Spleen (tissue), 11 donors: Measurements from ENCODE around the gene TMEM53. TPM values are rescaled to one million over a fixed set of nuclear protein-coding genes. Genes with fewer than 3 reads are reported as not detected.

Experiments used
- DNase-seq: peaks from one replicate; pipeline ENCODE4 v3.0.0-alpha.2; 2020
- H3K27ac ChIP-seq, 8 donors: fragments of 200-600 bp; sonication (generic) in 7 of 8; 1 replicate in 4 of 8; 2 replicates in 4 of 8; pipeline versions ENCODE4 v1.5.0 to v1.8.0; 2016 to 2021; ENCODE audit warnings: inconsistent platforms in 4 of 8, mild to moderate bottlenecking in 4 of 8, moderate library complexity in 1 of 8
- H3K27me3 ChIP-seq, 7 donors: fragments of 200-600 bp; sonication (generic) in 6 of 7; replicated peaks in 1 of 7; 1 replicate in 4 of 7; 2 replicates in 3 of 7; pipeline versions ENCODE4 v1.5.0 to v1.8.0; 2016 to 2021; ENCODE audit warnings: inconsistent platforms in 3 of 7, mild to moderate bottlenecking in 1 of 7
- H3K36me3 ChIP-seq, 6 donors: fragments of 200-600 bp; sonication (generic) in 5 of 6; 1 replicate in 4 of 6; 2 replicates in 2 of 6; pipeline versions ENCODE4 v1.5.0 to v1.8.0; 2016 to 2021; ENCODE audit warnings: inconsistent platforms in 2 of 6
- H3K4me1 ChIP-seq, 6 donors: fragments of 200-600 bp; sonication (generic) in 5 of 6; 1 replicate in 3 of 6; 2 replicates in 3 of 6; pipeline versions ENCODE4 v1.5.0 to v1.8.0; 2016 to 2021; ENCODE audit warnings: inconsistent platforms in 3 of 6
- H3K4me3 ChIP-seq, 8 donors: fragments of 200-600 bp; sonication (generic) in 7 of 8; 1 replicate in 4 of 8; 2 replicates in 4 of 8; pipeline versions ENCODE4 v1.5.0 to v1.8.0; 2016 to 2021; ENCODE audit warnings: inconsistent platforms in 4 of 8, mild to moderate bottlenecking in 4 of 8, moderate library complexity in 2 of 8
- H3K9me3 ChIP-seq, 8 donors: fragments of 200-600 bp; sonication (generic) in 7 of 8; 1 replicate in 4 of 8; 2 replicates in 4 of 8; pipeline versions ENCODE4 v1.5.0 to v1.8.0; 2016 to 2021; ENCODE audit warnings: inconsistent platforms in 4 of 8
- POLR2A ChIP-seq, 3 donors: fragments of 450-650 bp; IDR thresholded peaks; one replicate each; pipeline ENCODE4 v1.5.1; 2017; ENCODE audit warnings: antibody characterized with exemption in 3 of 3, mild to moderate bottlenecking in 1 of 3
- POLR2AphosphoS5 ChIP-seq, 3 donors: sonication (generic); formaldehyde crosslinking; IDR thresholded peaks; one replicate each; pipeline ENCODE4 v1.5.1; 2017; ENCODE audit warnings: antibody characterized with exemption in 3 of 3
- WGBS, 5 donors: extraction: QIAGEN DNeasy Blood & Tissue Kit in 3 of 5; methylation state at CpG; one replicate each; pipeline versions ENCODE4 v1.1.5 to v1.1.7; 2013 to 2018; 5-methylcytosine and 5-hydroxymethylcytosine counted together
- intact Hi-C: fragments of 100-400 bp; cut with DNase I; formaldehyde crosslinking; loops from one replicate; pipeline ENCODE4 v1.15.0; 2023; ENCODE audit warnings: low total_unique reads
- polyA plus RNA-seq, 3 donors: library from polyadenylated mRNA; stranded (reverse); fragments of 200-250 nt; gene quantifications; one replicate each; pipeline ENCODE4 v1.2.1, GENCODE V29; 2013
- total RNA-seq, 7 donors: library from RNA; depleted of rRNA in 3 of 7; stranded (reverse); fragments of >200 nt in 3 of 7; fragmentation: NEBNext Ultra II Directional in 4 of 7; extraction: Animal tissue kit (Norgen Biotek cat#: 25700) in 4 of 7; gene quantifications; one replicate each; pipeline versions ENCODE4 v1.1.0 to v1.2.1, GENCODE V29; 2016 to 2021
- TF ChIP-seq, protein P1 (sequence below), 11 experiments: fragments of 200-600 bp in 7 of 11; fragments of 450-650 bp in 4 of 11; sonication (generic) in 4 of 11; IDR thresholded peaks in 8 of 11; conservative IDR thresholded peaks in 3 of 11; 1 replicate in 7 of 11; 2 replicates in 4 of 11; pipeline versions ENCODE4 v1.4.0 to v1.8.0; 2016 to 2021; ENCODE audit warnings: antibody characterized with exemption in 11 of 11, inconsistent platforms in 4 of 11, mild to moderate bottlenecking in 1 of 11
- donor health status: healthy with polysubstance abuse.
- donor health status: DM: no; HTN: no; CAD: no; lungs with moderate emphysema.
- donor health status: DM: no; HTN: no; CAD: no.
- donor health status: Bipolar disorder and iron deficiency.
- donor health status: healthy.
- donor health status: DM: no; HTN: no; CAD: no.
- donor health status: DM: yes; HTN: yes; CAD: no.

Gene TMEM53
- total and polyA plus RNA-seq, 10 donors = 4.3 to 7.5 (median 5.4) TPM

DNA sequence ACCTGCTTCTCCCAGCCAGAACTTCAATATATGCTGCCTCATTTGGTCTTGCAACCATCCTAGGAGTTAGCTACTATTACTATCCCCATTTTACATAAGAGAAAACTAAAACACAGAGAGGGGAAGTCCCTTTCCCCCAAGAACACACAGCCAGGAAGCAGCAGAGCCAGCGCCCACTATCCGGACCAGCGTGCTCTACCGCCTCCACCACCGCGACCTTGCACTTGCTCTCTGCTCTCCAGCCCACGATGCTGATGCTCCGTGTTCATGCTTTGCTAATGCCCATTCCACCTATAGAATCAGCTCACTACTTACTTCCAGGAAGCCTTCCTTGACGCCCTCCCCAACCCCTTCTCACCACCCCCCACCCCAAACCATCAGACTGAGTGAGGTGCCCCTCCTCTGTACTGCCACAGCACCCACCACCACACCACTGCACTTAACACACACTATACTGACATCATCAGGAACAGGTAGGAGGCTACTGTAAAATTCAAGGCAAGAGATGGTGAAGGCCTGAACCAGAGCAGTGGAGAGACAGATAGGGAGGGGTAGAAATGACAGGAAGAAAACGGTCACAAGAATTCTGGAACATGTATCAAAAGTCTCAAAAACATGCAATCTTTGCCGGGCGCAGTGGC lies 9.4 kb downstream of the TMEM53 start:
- no peak overlapping the region for H3K27ac ChIP-seq
- TF ChIP-seq, protein P1, sequence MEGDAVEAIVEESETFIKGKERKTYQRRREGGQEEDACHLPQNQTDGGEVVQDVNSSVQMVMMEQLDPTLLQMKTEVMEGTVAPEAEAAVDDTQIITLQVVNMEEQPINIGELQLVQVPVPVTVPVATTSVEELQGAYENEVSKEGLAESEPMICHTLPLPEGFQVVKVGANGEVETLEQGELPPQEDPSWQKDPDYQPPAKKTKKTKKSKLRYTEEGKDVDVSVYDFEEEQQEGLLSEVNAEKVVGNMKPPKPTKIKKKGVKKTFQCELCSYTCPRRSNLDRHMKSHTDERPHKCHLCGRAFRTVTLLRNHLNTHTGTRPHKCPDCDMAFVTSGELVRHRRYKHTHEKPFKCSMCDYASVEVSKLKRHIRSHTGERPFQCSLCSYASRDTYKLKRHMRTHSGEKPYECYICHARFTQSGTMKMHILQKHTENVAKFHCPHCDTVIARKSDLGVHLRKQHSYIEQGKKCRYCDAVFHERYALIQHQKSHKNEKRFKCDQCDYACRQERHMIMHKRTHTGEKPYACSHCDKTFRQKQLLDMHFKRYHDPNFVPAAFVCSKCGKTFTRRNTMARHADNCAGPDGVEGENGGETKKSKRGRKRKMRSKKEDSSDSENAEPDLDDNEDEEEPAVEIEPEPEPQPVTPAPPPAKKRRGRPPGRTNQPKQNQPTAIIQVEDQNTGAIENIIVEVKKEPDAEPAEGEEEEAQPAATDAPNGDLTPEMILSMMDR (IDR thresholded peaks at IDR 0.05 in 8 of 11, conservative IDR thresholded peaks at IDR 0.05 in 3 of 11) = no peak
- TF ChIP-seq POLR2AphosphoS5 (IDR thresholded peaks at IDR 0.05) (no peak), POLR2A (IDR thresholded peaks at IDR 0.05) (no peak)
- peak overlapping the region in 1 of 8 donors; percentile 19 for H3K4me3 ChIP-seq
- no peaks in the 10 kb centered on the region for H3K36me3 ChIP-seq
- H3K4me1 ChIP-seq = peaks cover 5 to 36% (median 21%) of the 10 kb centered on the region in 6 donors
- H3K9me3 ChIP-seq = no peaks in the 10 kb centered on the region
- 41 to 49% (median 43%) methylated on average over 12 of the region's 12 CpGs for WGBS, 5 donors
- DNase-seq = peak; percentile 76
- no peaks in the 10 kb centered on the region for H3K27me3 ChIP-seq
- intact Hi-C loops = no loop called here

GRCh38 chr1:44663417-44663816 lies 10.9 kb downstream of the TMEM53 start:
- WGBS, 5 donors = 87 to 93% (median 90%) methylated on average over 5 of the region's 5 CpGs

DNA sequence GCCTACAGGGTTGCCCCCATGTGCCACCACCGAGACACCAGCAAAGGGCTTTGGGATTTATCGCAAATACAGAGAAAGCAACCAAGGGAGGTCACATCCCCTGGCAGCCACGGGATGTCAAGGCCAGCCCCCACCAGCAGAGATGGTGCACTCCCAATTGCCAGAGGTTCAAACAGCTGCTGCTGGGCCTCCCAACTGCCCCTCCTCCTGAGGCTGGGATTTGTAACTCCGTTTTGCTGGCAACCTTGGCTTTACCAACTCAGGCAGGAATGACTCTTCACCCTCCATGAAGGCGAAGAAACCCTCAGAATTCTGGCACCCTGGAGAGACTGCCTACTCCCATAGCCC lies 11.6 kb downstream of the TMEM53 start:
- Histone ChIP-seq H3K4me3 (no peak overlapping the region), H3K4me1 (peaks cover 5 to 36% (median 21%) of the 10 kb centered on the region in 6 donors), H3K27ac (no peak overlapping the region), H3K36me3 (peaks cover 0 to 7% (median 0%) of the 10 kb centered on the region in 6 donors), H3K9me3 (no peaks in the 10 kb centered on the region), H3K27me3 (peaks cover 0 to 5% (median 0%) of the 10 kb centered on the region in 7 donors)
- WGBS, 5 donors = 72 to 86% (median 79%) methylated on average over 3 to 5 of the region's 5 CpGs
- peak; percentile 66 for DNase-seq
- intact Hi-C loops = no loop called here
- TF ChIP-seq POLR2A (IDR thresholded peaks at IDR 0.05) = no peak
- TF ChIP-seq, protein P1 (IDR thresholded peaks at IDR 0.05 in 8 of 11, conservative IDR thresholded peaks at IDR 0.05 in 3 of 11) = no peak
- no peak for TF ChIP-seq POLR2AphosphoS5 (IDR thresholded peaks at IDR 0.05)

More at GRCh38 chr1:44663417-44663816, 10.9 kb downstream of the TMEM53 start:
- no peak for DNase-seq
- TF ChIP-seq, protein P1 (IDR thresholded peaks at IDR 0.05 in 8 of 11, conservative IDR thresholded peaks at IDR 0.05 in 3 of 11) = no peak
- TF ChIP-seq POLR2A (IDR thresholded peaks at IDR 0.05) (no peak), POLR2AphosphoS5 (IDR thresholded peaks at IDR 0.05) (no peak)
- intact Hi-C loops = no loop called here
- peaks cover 0 to 5% (median 0%) of the 10 kb centered on the region in 7 donors for H3K27me3 ChIP-seq
- no peaks in the 10 kb centered on the region for H3K9me3 ChIP-seq
- H3K4me1 ChIP-seq = peaks cover 5 to 36% (median 21%) of the 10 kb centered on the region in 6 donors
- peaks cover 0 to 7% (median 0%) of the 10 kb centered on the region in 6 donors for H3K36me3 ChIP-seq
- H3K27ac ChIP-seq = no peak overlapping the region
- H3K4me3 ChIP-seq = no peak overlapping the region

- Histone ChIP-seq H3K4me3 (no peak overlapping the region), H3K27me3 (peaks cover 0 to 5% (median 0%) of the 10 kb centered on the region in 7 donors), H3K36me3 (peaks cover 0 to 7% (median 0%) of the 10 kb centered on the region in 6 donors), H3K9me3 (no peaks in the 10 kb centered on the region), H3K4me1 (peaks cover 5 to 36% (median 21%) of the 10 kb centered on the region in 6 donors), H3K27ac (no peak overlapping the region)
- TF ChIP-seq, protein P1 (IDR thresholded peaks at IDR 0.05 in 8 of 11, conservative IDR thresholded peaks at IDR 0.05 in 3 of 11) = no peak
- TF ChIP-seq POLR2A (IDR thresholded peaks at IDR 0.05) (no peak), POLR2AphosphoS5 (IDR thresholded peaks at IDR 0.05) (no peak)
- DNase-seq = peak; percentile 65
- 47 to 55% (median 51%) methylated on average over 13 to 15 of the region's 15 CpGs for WGBS, 5 donors
- intact Hi-C loops = no loop called here
Measured at GRCh38 chr1:44661781-44662682, 12.2 kb downstream of the TMEM53 start.
